Fibroblast of skin of back (primary cell): Measurements from ENCODE around the gene NDST1.

ENCODE experiments used
- DNase-seq: peaks from one replicate; pipeline ENCODE4 v3.0.0-alpha.2; 2013

The NDST1 gene

DNA sequence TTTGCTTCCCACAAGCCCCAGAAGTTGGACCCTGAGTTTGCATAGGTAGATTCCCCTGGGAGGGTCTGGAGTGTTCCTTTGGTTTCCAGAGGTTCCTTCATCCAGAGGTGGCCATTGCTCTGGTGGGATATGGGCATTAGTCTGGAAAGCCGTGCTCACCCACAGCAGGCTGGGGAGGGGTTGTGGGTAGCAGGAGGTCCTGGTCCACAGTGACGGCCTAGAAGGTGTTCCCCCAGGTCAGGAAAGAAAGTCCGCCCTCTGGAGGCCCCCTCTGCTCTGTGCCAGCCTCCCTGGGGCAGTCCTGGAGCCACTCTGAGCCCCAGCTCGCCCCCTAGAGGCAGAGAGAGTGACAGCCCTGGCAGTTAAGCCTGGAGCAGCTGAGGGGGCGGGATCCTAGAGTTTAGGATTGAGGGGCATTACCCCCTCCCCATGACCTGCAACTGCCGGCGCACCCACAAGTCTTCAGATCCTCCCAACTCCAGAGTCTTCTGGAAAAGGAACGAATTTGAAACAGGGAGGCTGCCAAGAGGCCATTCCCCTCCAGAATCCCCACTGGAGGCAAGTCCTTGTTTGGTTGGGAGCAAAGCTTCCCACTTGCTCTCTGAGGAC lies 36.8 kb downstream of the NDST1 start:
- DNase-seq = peak; percentile 67

DNA sequence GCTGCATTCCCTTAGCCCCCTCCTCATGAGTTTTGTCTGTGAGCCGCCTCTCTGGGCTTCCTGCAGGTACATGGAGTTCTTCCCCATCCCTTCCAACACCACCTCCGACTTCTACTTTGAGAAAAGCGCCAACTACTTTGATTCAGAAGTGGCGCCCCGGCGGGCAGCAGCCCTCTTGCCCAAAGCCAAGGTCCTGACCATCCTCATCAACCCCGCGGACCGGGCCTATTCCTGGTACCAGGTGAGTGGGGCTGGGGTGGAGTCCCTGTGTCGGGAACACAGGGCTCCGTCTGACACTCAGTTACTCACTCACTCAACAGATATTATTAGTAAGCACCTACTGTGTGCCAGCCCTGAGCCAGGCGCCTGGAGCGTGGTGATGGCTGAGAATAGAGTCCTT lies 37.3 kb downstream of the NDST1 start:
- DNase-seq = no peak

DNA sequence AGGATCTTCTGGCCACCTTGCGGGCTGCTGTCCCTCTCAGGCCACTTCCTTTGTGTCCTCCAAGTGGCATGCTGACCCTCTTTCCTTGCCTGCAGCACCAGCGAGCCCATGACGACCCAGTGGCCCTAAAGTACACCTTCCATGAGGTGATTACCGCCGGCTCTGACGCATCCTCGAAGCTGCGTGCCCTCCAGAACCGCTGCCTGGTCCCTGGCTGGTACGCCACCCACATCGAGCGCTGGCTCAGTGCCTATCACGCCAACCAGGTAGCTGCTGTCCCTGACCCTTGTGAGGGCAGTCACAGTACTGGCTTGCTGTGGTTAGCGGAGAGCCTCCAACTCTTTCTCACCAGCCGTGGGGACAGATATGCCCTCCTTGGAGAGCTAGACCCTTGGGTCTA lies 40.2 kb downstream of the NDST1 start:
- DNase-seq = no peak

DNA sequence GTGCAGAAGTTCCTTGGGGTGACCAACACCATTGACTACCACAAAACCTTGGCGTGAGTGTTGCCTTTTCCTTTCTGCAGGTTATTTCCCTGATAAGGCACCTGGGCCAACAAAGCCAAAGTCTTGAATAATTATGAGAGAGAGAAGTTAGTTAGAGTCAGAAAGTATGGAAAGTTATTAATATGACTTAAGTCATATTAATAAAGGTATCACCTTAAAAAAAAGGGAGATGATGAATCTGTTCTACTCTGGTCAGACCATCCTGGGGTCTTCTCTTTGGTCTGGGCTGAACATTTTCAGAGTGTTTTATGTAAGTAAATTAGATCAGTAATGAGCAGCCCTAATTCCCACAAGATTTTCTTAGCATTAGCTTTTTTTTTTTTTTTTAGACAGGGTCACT lies 41.8 kb downstream of the NDST1 start:
- no peak for DNase-seq

DNA sequence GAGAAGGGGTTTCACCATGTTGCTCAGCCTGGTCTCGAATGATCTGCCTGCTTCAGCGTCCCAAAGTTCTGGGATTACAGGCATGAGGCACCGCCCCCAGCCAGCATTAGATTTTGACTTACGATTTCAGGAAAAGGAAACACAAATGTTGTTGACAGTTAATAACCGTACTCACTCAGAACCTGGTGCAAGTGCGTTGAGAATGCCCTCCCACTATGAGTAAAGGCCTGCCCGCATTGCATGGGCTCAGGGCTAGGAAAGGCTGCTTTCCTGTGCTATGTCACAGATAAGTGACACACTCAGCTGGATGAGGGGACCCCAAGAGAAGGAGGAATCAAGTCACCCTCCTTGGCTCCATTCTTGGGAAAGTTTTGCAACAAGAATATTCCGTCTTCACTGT lies 42.4 kb downstream of the NDST1 start:
- no peak for DNase-seq

DNA sequence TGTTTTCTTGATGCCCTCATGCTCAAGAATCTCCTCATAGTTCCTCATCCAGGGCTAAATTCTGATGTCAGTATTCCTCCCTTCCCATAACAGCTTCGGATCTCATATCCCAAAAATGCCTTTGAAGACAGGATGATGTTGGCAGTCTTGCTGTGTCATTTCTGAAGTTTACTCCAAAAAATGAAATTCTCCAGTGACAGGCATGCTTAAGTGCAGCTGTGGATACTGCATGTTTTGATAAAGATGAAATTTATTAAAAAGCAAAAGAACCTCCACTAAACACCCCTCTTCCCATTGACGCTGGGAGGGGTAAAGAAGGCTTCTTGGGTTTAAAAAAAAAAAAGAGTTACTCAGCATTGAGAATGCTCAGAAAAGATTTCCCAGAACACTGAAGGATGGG lies 43.1 kb downstream of the NDST1 start:
- no peak for DNase-seq

DNA sequence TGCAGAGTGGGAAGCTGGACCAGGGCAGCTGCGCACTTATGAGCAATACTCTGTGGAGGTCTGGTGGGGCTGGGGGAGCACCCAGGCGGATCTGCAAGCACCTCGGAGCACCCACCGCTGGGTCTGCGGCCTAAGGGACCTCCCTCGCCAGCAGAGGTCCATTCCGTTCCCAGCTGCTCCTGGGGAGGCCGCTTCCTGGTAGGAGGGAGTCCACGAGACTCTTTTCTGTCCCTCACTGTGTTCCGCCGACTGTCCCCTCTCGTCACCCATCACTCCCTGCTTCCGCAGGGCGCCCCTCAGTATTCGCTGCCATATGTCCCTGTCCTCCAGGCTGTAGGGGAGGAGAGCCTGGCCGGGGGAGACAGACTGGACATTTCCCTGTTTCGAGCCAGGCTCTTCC lies 45.5 kb downstream of the NDST1 start:
- DNase-seq = no peak

DNA sequence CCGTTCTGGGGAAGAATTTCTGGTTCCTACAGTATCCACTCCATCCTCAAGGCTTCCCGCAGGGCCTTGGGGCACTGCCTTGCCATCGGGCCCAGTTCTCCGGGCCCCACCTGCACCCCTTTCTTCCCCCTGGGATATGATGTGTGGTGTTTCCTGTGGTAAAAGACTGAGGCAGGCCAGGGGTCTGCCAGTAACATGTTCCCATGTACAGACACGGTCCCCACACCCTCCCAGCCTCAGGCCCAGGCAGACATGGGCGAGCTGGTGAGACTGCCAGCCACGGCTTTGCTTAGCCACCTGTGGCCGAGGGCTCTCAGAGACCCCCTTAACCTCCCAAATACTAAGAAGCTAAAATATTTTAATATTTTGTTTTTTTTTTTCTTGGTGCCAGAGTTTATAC lies 46.0 kb downstream of the NDST1 start:
- DNase-seq = no peak

DNA sequence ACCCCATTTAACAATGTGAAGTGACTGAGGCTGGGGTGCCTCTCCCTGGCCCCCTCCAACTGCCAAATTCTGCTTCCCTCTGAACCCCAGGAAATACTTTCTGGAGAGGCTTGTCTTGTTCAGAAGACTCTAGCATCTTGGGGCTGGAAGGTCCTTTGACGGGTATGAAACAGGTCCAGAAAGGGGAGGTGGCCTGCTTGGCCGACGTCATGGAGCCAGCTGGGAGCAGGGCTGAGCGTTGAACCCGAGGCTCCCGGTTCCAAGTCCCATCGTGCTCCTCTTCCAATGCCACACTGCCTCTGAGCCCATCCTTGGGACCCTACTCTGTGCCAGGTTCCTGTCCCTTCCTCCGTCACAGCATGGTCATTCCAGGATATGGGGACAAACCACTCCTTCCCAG lies 46.9 kb downstream of the NDST1 start:
- no peak for DNase-seq

DNA sequence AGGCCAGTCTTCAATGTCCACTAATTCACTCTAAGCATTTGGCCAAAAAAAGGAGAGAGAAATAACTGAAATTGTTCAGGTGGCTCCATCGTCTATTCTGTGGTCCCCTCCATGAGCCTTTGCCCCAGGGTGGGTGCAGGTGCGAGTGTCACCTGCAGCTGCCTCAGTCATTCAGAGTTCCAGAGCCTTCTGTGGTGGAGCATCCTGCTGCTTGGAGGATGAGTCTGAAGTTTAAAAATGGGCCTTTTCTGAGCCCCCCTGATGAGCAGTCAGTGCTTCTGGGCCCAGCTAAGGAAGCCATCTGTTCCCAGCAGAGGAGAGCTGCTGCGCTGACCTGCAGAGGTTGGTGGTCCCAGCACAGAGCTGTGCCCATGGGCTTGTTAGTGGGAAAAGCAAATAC lies 48.2 kb downstream of the NDST1 start:
- DNase-seq = no peak

DNA sequence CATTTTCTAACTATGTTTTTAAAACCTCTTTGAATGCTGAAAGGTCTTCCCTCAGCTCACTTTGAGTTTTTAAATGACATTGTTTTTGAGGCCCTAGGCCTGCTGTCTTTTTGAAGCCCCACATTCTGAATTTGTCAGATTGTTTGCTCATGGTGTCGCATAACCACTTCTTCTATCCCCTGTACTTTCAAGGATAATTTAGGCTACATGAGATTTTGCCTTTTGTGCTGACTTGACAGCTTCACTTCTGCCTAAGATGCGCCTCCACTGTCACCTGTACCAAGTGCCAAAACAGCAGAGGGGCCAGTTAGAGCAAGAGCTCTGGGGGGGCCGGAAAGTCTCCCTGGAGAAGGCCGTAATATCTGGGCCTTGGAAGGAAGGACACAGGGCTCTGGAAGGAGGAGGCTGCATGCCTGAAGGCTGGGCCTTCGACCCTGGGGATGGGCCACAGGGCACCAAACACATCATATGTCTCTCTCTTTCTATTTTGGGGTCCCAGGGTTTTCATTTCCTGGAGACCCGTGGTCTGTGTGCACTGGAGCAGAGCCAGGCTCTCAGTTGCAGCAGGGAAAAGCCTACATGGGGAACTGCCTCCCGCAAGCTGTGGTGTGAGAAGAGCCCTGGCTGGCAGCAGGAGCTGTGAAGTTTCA lies 49.1 kb downstream of the NDST1 start:
- DNase-seq = no peak

DNA sequence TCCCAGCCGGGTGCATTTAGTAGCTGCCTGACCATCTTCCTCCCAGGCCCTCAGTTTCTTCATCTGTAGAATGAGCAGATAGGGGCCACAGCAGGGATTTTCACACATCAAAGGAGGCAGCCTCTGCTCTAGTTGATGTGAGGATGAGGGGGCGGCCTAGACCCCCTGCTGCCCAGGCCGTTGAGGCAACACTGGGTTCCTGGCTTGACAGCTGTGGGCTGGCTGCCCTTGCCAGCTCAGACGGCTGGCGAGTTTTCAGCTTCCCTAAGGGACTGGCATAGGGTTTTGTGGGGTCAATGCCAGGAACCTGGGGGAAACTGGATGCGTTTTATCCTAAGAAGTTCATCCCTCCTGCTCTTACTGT lies 49.6 kb downstream of the NDST1 start:
- no peak for DNase-seq

DNA sequence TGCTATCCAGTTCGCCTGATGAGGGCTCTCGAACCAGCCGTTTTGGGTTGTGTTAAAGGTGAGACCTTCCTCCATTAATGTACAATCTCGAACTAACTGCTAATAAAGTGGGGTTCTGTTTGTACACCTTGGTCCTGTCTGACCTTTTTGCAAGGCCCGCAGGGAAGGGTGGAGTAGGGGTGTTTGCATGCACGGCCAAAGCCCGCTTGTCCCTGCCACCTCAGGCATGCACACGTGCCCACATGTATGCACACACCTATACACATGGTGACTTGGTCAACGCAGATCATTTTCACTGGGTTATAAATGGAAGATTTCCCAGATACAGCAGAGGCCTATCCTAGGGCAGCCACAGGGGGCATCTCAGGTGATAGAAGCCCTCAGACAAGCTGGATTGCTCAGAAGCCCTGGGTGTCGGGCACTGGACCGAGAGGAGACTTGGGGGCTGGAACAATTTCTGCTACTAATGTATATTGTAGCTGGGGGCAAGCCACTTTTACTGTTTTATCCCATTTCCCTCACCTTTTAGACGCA lies 50.2 kb downstream of the NDST1 start:
- no peak for DNase-seq

DNA sequence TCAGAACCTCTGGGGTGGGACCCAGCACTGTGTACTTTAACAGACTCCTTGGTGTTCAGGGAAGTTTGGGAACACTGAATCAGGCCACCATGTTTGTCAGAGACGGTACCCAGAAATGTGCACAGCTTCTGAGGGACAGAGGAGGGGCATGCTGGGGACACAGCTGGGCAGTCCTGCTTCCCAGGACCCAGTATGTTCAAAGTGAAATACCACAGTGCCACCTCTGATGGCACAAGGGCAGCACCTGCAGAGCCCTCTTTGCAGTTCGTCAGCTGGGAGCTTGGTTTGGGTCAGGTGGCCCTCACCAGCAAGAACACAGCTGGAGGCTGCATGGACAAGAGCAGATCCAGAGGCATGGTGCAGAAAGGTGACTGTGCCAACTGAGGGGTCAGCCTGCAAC lies 51.2 kb downstream of the NDST1 start:
- DNase-seq = no peak

DNA sequence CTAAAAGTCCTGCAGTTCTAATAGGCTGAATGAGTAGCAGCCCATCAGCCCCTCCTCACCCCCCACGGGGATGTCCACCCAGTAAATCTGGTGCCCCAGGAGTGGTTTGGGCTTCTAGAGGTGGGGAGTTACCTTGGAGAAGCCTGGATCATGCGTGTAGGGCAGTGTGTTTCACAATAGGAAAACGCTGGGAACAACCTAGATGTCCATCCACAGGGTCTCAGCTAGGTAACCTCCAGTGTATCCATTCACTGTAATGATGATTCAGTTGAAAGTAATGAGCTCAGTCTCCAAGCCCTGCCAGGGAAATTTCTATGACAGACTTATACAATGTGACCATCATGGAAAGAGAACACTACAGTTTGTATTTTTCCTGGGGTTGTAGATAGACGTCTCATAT lies 51.8 kb downstream of the NDST1 start:
- peak; percentile 36 for DNase-seq

DNA sequence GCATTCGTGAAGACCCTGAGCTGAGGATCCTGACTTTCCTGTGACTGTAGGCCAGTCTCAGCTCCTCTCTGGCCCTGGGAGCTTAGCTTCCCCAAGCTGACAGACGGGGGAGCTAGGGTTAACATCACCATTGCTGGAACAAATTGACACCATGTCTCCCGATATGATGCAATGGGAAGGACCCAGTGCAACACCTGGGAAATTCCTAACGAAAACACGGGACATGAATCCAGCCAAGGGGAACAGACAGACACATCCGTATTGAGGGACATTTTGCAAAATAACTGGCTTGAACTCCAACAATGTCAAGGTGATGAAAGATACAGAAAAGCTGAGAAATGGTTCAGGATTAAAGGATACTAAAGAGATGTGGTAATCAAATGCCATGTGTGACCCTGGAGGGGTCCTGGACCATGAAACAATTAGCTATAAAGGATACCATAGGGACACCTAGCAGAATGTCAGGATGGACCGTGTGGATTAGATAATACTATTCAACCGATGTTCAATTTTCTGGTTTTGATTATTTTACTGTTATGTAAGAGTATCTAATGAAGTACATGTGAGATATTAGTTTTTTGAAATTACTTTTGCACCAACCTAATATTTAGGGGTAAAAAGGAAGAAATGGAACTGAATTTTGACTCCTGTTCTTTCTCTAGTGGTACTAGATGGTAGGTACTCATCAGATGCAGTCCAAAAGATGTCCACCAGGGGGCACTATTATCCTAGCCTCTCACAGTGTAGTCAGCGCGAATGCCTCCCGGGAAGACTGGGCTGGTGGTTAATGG lies 52.7 kb downstream of the NDST1 start:
- peak; percentile 81 for DNase-seq

DNA sequence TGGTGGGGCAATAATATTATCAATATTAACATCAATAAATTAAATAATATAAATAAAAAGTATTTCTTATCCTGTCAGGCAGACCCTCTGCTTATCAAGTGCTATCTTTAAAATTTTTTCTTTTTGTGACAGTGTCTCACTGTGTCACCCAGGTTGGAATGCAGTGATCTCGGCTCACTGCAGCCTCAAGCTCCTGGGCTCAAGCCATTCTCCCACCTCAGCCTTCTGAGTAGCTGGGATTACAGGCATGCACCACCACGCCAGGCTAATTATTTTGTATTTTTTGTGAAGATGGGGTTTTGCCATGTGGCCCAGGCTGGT lies 53.2 kb downstream of the NDST1 start:
- no peak for DNase-seq

DNA sequence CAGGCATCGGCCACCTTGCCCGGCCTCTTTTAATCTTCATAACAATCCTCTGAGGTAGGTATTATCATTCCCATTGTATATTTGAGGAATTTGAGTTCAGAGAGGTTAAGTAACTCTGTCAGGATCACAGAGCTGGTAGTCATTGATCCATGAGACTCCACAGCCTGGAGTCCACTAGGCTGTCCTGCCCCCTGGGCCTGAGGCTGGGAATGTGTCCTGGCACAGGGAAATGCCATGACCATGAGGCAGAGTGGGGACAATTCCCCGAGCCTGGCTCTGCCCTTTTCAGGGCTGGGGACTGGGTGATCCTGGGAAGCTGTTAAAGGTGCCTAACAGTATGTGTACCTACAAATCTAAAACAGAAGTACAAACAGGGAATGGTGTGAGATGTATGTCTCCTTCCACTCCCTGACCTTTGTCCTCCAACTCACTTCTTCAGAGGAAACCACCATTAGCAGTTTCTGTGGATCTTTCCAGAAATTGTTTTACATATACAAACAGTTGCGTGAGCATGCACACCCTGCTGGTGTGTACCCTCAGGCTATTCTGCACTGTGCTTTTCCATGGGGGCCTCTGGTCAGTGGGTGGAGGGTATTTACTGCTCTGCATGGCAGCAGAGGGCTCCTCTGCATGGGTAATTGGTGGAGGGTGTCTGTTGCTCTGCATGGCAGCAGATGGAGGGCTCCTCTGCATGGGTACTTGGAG lies 53.8 kb downstream of the NDST1 start:
- no peak for DNase-seq

DNA sequence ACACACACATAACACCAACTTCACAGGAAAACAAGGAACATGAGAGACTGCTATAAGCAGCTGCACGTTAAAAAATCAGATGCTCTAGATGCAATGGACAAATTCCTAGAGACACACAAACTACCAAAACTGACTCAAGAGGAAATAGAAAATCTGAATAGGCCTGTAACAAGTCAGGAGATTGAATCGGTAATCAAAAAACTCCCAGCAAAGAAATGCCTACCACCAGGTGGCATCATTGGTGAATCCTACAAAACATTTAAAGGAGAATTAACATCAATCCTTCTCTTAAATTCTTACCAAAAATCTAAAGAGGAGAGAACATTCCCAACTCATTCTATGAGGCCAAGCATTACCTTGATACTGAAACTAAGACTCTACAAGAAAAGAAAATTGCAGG lies 54.9 kb downstream of the NDST1 start:
- peak; percentile 60 for DNase-seq

DNA sequence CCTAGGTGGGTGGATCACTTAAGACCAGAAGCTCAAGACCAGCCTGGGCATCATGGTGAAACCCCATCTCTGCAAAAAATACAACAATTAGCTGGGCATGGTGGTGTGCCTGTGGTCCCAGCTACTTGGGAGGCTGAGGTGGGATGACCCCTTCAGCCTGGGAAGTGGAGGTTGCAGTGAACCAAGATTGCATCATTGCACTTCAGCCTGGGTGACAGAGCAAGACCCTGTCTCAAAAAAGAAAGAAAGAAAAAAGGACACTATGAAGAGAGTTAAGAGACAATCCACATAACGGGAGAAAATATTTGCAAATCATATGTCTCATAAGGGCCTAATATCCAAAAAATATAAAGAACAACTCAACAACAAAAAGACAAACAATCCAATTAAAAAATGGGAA lies 57.9 kb downstream of the NDST1 start:
- no peak for DNase-seq

DNA sequence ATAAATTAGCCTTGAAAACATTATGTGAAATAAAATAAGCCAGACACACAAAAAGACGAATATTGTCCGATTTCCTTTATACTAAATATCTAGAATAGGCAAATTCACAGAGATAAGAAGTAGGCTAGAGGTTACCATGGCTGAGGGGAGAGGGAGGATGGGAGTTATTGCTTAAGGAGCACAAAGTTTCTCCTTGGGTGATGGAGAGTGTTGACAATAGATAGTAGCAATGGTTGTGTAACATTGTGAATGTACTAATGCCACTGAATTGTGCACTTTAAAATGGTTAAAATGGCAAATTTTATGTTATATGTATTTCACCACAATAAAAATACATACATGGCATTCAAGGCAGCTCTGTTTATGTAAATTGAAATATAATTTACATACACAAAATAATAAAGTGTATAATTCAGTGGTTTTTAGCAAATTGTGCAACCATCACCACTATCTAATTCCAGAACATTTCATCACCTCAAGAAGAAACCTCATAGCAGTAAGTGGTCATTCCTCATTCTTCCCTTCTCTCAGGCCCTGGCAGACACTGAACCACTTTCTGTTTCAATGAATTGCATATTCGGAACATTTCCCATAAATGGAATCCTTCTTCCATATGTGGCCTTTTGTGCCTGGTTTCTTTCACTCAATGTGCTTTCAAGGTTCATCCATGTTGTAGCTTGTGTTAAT lies 59.2 kb downstream of the NDST1 start:
- DNase-seq = peak; percentile 62

DNA sequence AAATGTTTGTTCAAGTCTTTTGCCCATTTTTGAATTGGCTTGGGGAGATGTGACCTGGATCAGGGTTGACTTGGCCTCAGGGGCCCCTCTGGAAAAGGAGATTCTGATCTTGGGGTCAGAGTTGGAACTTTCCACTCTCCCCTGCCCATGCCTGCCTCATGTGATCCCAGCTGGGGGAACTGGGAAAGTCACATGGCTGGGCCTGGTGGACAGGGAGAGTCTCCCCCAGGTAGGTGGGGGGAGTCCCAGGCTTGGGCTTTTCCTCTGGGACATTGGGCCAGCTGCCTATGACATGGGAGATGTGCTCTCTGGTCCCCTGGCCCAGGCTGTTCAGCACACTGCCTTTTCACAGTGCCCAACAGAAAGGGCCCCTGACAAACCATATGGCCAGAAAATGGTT lies 60.7 kb downstream of the NDST1 start:
- no peak for DNase-seq

DNA sequence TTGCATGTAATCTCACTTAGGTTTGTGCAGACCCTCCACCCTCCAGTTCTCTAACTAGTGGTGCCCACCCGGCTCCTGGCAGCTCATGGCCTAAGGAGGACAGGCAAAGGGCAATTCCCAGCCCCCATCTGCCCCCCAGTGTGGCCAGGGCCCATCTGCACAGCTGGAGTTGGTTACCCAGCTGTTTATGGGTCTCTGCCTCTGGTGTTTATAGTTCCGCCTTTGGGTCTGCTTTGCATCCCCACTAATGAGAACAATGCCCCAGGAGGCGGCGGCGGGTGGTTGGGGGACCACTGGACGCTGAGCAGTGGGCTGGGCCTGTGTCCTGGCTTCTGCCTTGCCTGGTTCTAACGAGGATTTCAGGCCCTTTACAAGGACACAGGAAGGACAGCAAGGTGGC lies 62.4 kb downstream of the NDST1 start:
- no peak for DNase-seq
